GM20000 (cell line): ENCODE data around the gene THAP7.
"Not testable (repeated sequence)": the region's sequence is repeated elsewhere in the genome, so short reads cannot be mapped to it uniquely, and the experiment has no call there.

Experiments
- DNase-seq: peaks from one replicate; pipeline ENCODE4 v3.0.0; 2012; ENCODE audit warnings: low spot score
- CTCF ChIP-seq: IDR thresholded peaks from 2 replicates; pipeline ENCODE4 v1.5.1; 2012; ENCODE audit warnings: mild to moderate bottlenecking, control low read depth; ENCODE audit errors: extremely low read depth, missing control alignments

Gene THAP7

GRCh38 chr22:20974336-20974955 is 27.5 kb downstream of the THAP7 start:
- no peak for TF ChIP-seq CTCF
- no peak for DNase-seq

- DNase-seq, result no peak
- TF ChIP-seq CTCF, result no peak
Measured at GRCh38 chr22:20973634-20974286, 28.2 kb downstream of the THAP7 start.

- DNase-seq, result no peak
- no peak for TF ChIP-seq CTCF
Measured at GRCh38 chr22:20972933-20973577, 28.9 kb downstream of the THAP7 start.

- DNase-seq, result not testable (repeated sequence)
Measured at GRCh38 chr22:20972014-20972694, 29.8 kb downstream of the THAP7 start.

- DNase-seq, result no peak
- TF ChIP-seq CTCF, result no peak
Measured at GRCh38 chr22:20970939-20971657, 30.8 kb downstream of the THAP7 start.

GRCh38 chr22:20968281-20968977 is 33.5 kb downstream of the THAP7 start:
- no peak for TF ChIP-seq CTCF
- no peak for DNase-seq

GRCh38 chr22:20967697-20968211 is 34.2 kb downstream of the THAP7 start:
- no peak for TF ChIP-seq CTCF
- DNase-seq, result no peak
